ENCODE results near the gene DSG3.
A peak's percentile ranks its signal among the peaks of the same experiment; 100 is the strongest.

DSG3 gene

GRCh38 chr18:31430554-31430953 lies 17.0 kb upstream of the DSG3 start:
- DNase-seq = no peak

- no peak for DNase-seq
Observed at GRCh38 chr18:31432316-31432715, 15.2 kb upstream of the DSG3 start.

- no peak for DNase-seq
Observed at GRCh38 chr18:31436825-31437224, 10.7 kb upstream of the DSG3 start.

GRCh38 chr18:31438402-31438801 lies 9.1 kb upstream of the DSG3 start:
- no peak for DNase-seq

GRCh38 chr18:31439807-31440325 lies 7.7 kb upstream of the DSG3 start:
- peak; percentile 20 for DNase-seq

- no peak for DNase-seq
Observed at GRCh38 chr18:31440787-31441186, 6.8 kb upstream of the DSG3 start.

- no peak for DNase-seq
Observed at GRCh38 chr18:31441493-31441892, 6.0 kb upstream of the DSG3 start.

- DNase-seq = no peak
Observed at GRCh38 chr18:31444142-31444541, 3.4 kb upstream of the DSG3 start.

- no peak for DNase-seq
Observed at GRCh38 chr18:31445908-31446307, 1.6 kb upstream of the DSG3 start.

GRCh38 chr18:31446854-31447253 lies 687 bp upstream of the DSG3 start:
- DNase-seq = peak; percentile 4

GRCh38 chr18:31450409-31450808 lies 2.9 kb downstream of the DSG3 start:
- DNase-seq = no peak

- DNase-seq = no peak
Observed at GRCh38 chr18:31451625-31452024, 4.1 kb downstream of the DSG3 start.

- DNase-seq = no peak
Observed at GRCh38 chr18:31454066-31454708, 6.6 kb downstream of the DSG3 start.

- no peak for DNase-seq
Observed at GRCh38 chr18:31469629-31470028, 22.1 kb downstream of the DSG3 start.

GRCh38 chr18:31478688-31479087 lies 31.1 kb downstream of the DSG3 start:
- DNase-seq = no peak

GRCh38 chr18:31482051-31482450 lies 34.5 kb downstream of the DSG3 start:
- DNase-seq = no peak

GRCh38 chr18:31483396-31483795 lies 35.9 kb downstream of the DSG3 start:
- DNase-seq = no peak

GRCh38 chr18:31484461-31484860 lies 36.9 kb downstream of the DSG3 start:
- DNase-seq = no peak

- no peak for DNase-seq
Observed at GRCh38 chr18:31486165-31486564, 38.6 kb downstream of the DSG3 start.

GRCh38 chr18:31487246-31488015 lies 39.9 kb downstream of the DSG3 start:
- DNase-seq = no peak

GRCh38 chr18:31489311-31489710 lies 41.8 kb downstream of the DSG3 start:
- DNase-seq = no peak

GRCh38 chr18:31490387-31490786 lies 42.8 kb downstream of the DSG3 start:
- no peak for DNase-seq

GRCh38 chr18:31490833-31491232 lies 43.3 kb downstream of the DSG3 start:
- no peak for DNase-seq

GRCh38 chr18:31491586-31491985 lies 44.0 kb downstream of the DSG3 start:
- DNase-seq = no peak

GRCh38 chr18:31492671-31493070 lies 45.1 kb downstream of the DSG3 start:
- DNase-seq = no peak

Data from hematopoietic multipotent progenitor cell treated with erythropoietin and hydrocortisone succinate and interleukin-3 and kit ligand, for 4 days (in vitro differentiated cells).